LHCN-M2 (cell line): ENCODE results near the gene GBP3. TPM values are rescaled to one million over a fixed set of nuclear protein-coding genes. Genes with fewer than 3 reads are reported as not detected.
"Not testable (repeated sequence)": the region's sequence is repeated elsewhere in the genome, so short reads cannot be mapped to it uniquely, and the experiment has no call there.

Experiments used
- DNase-seq: peaks from one replicate; pipeline ENCODE4 v3.0.0-alpha.2; 2012; ENCODE audit warnings: low read depth
- total RNA-seq: library from RNA; depleted of rRNA; stranded (reverse); fragments of >200 nt; gene quantifications from 2 replicates; pipeline ENCODE4 v1.2.3, GENCODE V29; 2014

The GBP3 gene
- total RNA-seq, 1 experiment from 2014 or later = 72.9 TPM

- no peak for DNase-seq
These were observed 19.1 kb upstream of the GBP3 start for GRCh38 chr1:89041721-89042120.

DNA sequence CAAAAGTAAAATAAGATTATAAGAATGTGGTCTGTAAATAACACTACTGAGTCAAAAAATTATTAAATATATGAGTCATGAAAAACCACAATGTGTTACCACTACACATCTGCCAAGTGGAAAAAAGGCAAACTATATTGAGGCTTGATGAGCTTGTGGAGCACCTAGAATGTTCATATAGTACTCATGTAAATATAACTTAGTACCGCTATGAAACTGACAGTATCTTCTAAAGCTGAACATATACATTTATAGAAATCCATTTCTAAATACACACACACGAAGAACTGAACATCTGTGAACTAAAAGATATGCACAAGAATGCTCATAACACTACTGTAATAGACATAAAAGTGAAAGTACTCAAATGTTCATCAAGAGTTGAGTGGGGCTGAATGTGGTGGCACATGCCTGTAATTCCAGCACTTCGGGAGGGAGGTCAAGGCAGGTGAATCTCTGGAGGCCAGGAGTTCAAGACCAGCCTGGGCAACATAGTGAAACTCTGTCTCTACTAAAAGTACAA is 18.5 kb upstream of the GBP3 start:
- peak; percentile 81 for DNase-seq

- DNase-seq = no peak
These were observed 17.6 kb upstream of the GBP3 start for GRCh38 chr1:89040315-89040626.

DNA sequence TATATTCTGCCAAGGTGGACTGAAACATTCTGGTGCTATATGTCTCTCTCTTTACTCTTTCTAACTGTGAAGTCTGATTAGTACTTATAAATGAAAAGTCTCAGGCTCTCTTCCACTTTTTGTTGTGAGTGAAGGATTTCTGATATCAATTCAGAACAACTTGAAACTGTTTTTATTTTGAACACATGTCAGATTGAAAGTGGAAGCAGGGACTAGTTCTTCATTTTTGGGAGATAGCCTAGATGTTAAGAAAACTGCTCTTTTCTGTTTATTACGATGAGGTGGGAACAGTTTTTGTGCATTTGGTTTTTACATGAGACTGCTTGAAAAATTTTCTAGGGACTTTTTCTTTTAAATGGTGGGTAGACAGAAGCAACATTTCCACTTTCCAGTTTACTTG is 14.5 kb upstream of the GBP3 start:
- DNase-seq = no peak

GRCh38 chr1:89035080-89035479 is 12.4 kb upstream of the GBP3 start:
- DNase-seq = no peak

DNA sequence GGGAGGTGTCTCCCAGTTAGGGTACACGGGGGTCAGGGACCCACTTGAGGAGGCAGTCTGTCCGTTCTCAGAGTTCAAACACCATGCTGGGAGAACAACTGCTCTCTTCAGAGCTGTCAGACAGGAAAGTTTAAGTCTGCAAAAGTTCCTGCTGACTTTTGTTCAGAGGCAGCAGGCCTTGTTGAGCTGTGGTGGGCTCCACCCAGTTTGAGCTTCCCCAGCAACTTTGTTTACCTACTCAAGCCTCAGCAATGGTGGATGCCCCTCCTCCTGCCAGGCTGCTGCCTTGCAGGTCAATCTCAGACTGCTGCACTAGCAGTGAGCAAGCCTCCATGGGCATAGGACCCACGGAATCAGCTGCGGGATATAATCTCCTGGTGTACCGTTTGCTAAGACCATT is 11.3 kb upstream of the GBP3 start:
- DNase-seq = not testable (repeated sequence)

DNA sequence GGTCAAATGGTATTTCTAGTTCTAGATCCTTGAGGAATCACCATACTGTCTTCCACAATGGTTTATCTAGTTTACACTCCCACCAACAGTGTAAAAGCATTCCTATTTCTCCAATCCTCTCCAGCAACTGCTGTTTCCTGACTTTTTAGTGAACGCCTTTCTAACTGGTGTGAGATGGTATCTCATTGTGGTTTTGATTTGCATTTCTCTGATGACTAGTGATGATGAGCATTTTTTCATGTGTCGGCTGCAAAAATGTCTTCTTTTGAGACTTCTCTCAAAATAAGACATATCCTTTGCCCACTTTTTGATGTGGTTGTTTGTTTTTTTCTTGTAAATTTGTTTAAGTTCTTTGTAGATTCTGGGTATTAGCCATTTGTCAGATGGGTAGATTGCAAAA is 6.4 kb upstream of the GBP3 start:
- peak; percentile 48 for DNase-seq

GRCh38 chr1:89025928-89026327 is 3.3 kb upstream of the GBP3 start:
- no peak for DNase-seq

DNA sequence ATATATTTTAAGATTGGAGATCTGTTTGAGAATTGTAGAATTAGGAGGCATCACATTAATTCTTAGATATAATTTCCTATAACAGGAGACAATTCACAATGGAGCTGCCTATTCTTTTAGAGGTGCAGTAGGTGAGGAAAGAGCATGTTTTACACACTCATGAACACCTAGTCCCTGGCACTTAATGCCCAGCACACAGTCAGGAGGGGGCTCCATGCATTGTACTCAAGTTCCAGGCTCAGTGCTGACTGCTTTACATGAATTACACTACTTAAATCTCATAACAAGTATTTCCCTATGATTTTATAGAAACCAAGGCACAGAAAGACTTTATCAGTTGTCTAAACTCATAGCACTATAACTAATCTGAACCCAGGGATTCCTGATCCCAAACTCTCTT is 360 bp upstream of the GBP3 start:
- DNase-seq = no peak

GRCh38 chr1:89018318-89018717 is 4.3 kb downstream of the GBP3 start:
- DNase-seq = not testable (repeated sequence)

- DNase-seq = no peak
These were observed 14.2 kb downstream of the GBP3 start for GRCh38 chr1:89008511-89008910.

DNA sequence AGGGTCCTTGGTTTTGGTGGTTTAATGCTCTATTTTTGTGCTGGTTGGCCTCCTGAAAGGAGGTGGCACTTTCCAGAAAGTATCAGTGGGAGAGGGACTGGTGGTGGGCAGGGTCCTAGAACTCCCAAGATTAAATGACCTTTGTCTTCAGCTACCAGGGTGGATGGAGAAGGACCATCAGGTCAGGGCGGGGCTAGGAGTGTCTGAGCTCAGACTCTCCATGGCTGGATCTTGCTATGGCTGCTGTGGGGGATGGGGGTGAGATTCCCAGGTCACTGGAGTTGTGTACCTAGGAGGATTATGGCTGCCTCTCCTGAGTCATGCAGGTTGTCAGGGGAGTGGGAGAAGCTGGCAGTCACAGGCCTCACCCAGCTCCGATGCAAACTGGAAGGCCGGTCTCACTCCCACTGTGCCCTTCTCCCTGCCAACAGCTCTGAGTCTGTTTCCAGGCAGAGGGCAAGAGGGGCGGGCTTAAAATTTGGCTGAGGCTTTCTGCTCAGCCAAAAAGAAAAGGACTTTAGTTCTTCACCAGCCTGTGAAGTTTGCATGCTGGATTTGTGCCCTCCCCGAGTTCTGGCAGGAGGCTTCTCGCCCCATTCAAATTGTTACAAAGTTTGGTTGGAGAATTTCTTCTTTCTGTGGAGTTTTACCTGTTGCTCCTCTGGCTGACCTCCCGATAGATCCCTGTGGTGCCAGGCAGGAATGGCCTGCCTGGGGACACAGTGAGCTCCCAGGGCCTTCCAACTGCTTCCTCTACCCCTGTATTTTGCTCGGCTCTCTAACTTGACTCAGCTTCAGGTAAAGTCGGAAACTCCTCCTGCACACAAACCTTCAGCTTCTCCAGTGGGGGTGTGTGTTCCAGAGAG is 17.1 kb downstream of the GBP3 start:
- DNase-seq = no peak

- not testable (repeated sequence) for DNase-seq
These were observed 20.5 kb downstream of the GBP3 start for GRCh38 chr1:89002176-89002575.

DNA sequence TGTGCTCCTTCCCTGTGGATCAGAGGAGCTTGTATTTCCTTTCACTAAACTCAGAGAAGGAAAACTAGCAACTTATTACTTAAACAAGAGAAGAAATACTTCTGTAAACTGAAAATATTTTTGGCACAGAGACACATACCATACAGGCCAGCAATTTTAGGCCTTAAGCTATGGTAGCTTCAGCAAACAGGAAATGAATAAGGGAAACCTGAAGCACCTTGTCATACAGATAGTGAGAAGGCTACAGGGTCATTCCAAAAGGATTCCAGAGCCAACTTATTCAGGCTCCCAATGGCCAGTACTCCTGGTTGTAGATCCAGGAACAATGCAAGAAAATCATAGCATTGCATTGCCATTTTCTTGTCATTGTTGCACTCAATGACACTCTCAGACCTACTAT is 21.2 kb downstream of the GBP3 start:
- DNase-seq = no peak

- peak; percentile 72 for DNase-seq
These were observed 23.9 kb downstream of the GBP3 start for GRCh38 chr1:88998716-88999115.

GRCh38 chr1:88990426-88990825 is 32.2 kb downstream of the GBP3 start:
- DNase-seq = no peak

- no peak for DNase-seq
These were observed 37.0 kb downstream of the GBP3 start for GRCh38 chr1:88985692-88986091.

DNA sequence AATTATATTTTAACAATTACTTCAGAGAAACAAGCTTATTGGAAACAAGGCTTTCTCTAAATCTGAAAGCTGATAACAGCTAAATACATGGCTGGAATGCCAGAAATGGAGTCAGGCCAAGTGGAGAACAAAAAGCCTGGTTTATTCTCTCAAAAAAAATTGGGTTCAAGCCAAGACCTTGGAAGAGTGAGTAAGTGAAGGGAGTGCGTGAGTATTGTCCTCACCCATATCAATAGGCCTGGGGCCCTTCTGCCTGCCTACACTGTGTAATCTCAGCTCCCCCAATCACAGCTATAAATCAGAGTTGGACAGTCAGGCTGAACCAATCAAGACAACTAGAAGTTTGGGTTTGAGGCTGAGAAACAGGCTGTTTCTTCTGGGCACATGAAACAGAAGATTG is 37.6 kb downstream of the GBP3 start:
- DNase-seq = peak; percentile 82

DNA sequence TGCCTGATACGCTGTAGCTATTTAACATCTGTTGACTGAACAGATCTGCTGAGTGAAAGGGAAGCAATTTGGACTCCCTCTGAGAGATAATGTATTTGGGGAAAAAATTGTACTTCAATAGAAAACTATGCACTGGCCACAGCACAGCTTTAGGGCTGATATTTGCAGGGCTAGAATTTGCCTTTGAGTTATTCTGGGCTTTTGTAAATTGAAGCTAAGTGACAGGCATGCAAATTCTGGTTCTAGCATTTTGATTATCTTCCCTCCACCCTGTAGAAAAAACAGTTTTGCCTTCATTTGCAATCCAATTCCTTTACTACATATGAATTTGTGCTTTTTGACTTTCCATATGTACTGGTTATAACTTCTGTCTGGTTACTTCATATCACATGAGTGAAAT is 38.1 kb downstream of the GBP3 start:
- DNase-seq = no peak

- DNase-seq = peak; percentile 60
These were observed 38.7 kb downstream of the GBP3 start for GRCh38 chr1:88983791-88984559.

GRCh38 chr1:88982055-88982454 is 40.6 kb downstream of the GBP3 start:
- peak; percentile 19 for DNase-seq

DNA sequence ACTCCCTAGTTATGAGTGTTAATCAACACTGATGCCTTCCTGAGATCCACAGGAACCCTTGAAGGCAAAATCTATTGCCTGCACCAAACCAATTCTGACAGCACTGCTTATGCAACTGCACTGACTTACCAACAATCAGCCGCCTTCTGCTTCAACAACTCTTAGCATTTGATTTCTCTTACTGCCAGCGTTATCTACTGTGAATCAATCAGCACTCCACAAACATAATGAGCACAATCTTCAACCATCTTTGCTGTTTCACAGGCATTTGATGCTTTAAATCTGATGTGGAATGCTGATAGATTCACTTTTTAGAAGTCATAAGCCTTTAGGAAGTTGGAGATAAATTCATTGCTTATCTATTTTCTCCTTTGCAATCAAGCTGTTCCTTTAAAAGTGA is 41.2 kb downstream of the GBP3 start:
- DNase-seq = not testable (repeated sequence)

DNA sequence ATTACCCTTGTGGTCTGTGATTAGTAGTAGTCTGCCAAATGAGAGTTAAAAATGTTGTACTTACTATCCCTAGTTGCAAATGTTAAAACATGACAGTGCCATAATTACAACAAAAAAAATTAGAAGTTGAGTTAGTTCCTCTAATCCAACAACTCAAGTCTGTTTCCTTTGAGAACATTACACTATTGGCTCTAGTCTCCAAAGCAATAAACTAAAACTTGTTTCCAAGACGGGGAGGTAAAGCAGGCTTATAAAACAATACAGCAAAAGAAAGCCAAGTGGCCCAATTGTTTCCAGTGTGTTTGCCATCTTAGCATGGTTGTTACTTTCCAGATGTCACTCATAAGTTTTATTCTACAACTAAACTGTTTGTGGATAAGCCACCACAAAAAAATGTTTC is 41.8 kb downstream of the GBP3 start:
- DNase-seq = no peak
